Right cardiac atrium (tissue), 5 donors: ENCODE measurements around the gene PFKM. TPM values are rescaled to one million over a fixed set of nuclear protein-coding genes. Genes with fewer than 3 reads are reported as not detected.
"Not testable (repeated sequence)": the region's sequence is repeated elsewhere in the genome, so short reads cannot be mapped to it uniquely, and the experiment has no call there.

Experiments
- ATAC-seq, 2 donors: fragments of 200-7000 bp; cut with Tn5 transposase; one replicate each; pipeline versions ENCODE4 v1.8.0 to v1.9.1; 2020; ENCODE audit warnings: moderate library complexity in 2 of 2, mild to moderate bottlenecking in 1 of 2
- DNase-seq, 3 donors: peaks; one replicate each; pipeline ENCODE4 v3.0.0-alpha.2; 2020
- H3K27ac ChIP-seq: one replicate; pipeline ENCODE4 v1.5.1; 2013; ENCODE audit warnings: mild to moderate bottlenecking, low read length, control low read depth, moderate library complexity
- H3K27me3 ChIP-seq: one replicate; pipeline ENCODE4 v1.6.1; 2013; ENCODE audit not compliant: control insufficient read depth, insufficient read depth
- H3K4me1 ChIP-seq: one replicate; pipeline ENCODE4 v1.6.1; 2013; ENCODE audit warnings: low read length; ENCODE audit not compliant: control insufficient read depth, insufficient read depth
- H3K4me3 ChIP-seq: one replicate; pipeline ENCODE4 v1.5.1; 2013; ENCODE audit warnings: low read length, control low read depth
- H3K9me3 ChIP-seq: one replicate; pipeline ENCODE4 v1.6.1; 2013; ENCODE audit warnings: low read length; ENCODE audit not compliant: control insufficient read depth
- WGBS: extraction: QIAGEN DNeasy Blood & Tissue Kit; methylation state at CpG from one replicate; pipeline ENCODE4 v1.1.7; 2013; 5-methylcytosine and 5-hydroxymethylcytosine counted together
- intact Hi-C, 4 donors: fragments of 100-400 bp; cut with DNase I; formaldehyde crosslinking; loops; one replicate each; pipeline versions ENCODE4 v1.11.0 to v1.14.0; 2022 to 2023
- polyA plus RNA-seq: library from polyadenylated mRNA; stranded (reverse); fragments of 200-250 nt; gene quantifications from one replicate; pipeline ENCODE4 v1.2.3, GENCODE V29; 2013
- total RNA-seq, 4 donors: library from RNA; stranded (reverse); fragmentation: NEBNext Ultra II Directional; extraction: Animal tissue kit (Norgen Biotek cat#: 25700); gene quantifications; one replicate each; pipeline ENCODE4 v1.2.1, GENCODE V29; 2021
- donor health status: healthy with polysubstance abuse.
- donor health status: DM: no; HTN: yes; CAD: no.
- donor health status: DM: no; HTN: no; CAD: no.
- donor health status: DM: no; HTN: yes; CAD: no; lungs with severe emphysema.
- donor health status: DM: yes; HTN: yes; CAD: no.

PFKM gene
- total and polyA plus RNA-seq, 5 donors = 204 to 429 (median 342) TPM

DNA sequence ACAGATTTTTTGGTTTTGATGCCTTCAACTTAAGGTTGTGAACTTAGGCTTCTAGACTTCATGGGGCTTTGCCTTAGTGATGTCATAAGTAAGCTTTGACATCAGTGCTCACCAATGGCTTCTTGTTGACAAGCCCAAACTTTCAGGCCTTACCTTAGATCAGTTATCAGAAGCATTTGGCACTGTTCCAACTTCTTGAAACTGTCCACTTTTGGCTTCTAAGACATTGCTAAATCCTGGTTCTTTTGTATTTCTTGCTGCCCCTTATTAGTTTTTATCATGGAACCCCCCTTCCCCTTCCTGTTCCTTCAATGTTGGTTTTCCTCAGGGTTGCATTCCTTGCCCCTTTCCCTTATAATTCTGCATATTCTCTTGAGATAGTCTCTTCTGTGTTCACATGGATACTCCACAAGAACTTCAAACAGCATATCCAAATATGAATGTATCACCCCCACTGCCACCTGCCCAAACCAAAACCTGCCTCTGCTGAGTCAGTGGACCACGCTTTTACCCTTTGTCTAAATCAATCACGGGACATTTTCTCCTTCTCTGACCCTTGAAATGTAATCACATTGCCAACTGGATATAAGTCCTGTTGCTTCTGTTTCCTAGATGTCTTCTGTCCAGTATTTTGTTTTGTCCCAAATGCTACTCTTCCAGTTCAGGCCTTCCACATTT, 7.9 kb downstream of the PFKM start:
- intact Hi-C loops = no loop called here
- H3K27ac ChIP-seq = no peak overlapping the region

DNA sequence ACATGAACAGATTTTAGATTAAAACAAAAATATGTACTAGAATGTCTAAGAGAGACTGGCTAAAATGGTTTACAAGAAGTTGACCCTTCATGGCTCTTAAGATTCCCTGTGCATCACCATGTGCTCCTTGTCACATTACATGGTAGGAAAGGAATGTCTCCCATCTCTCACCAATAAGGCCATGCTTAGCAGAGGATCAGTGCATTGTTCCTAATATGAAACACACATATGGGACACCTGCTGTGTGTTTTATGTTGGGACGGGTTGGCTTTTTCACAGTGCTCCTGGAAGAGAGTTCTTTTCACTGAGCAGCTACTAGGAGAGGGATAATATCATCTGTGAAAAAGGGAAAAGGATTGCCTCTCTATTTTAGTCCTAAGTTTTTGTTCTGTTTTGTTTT, 9.6 kb downstream of the PFKM start:
- WGBS = 100% methylated on average over 1 of the region's 1 CpG
- Histone ChIP-seq H3K27ac (no peak overlapping the region), H3K27me3 (no peaks in the 10 kb centered on the region), H3K4me1 (peaks cover 6% of the 10 kb centered on the region), H3K4me3 (no peak overlapping the region), H3K9me3 (no peaks in the 10 kb centered on the region)
- DNase-seq (no peak), ATAC-seq (no peak)
- intact Hi-C loops = no loop called here

More for the DNA sequence above, 7.9 kb downstream of the PFKM start:
- WGBS = 83% methylated on average over 2 of the region's 2 CpGs
- Histone ChIP-seq H3K9me3 (no peaks in the 10 kb centered on the region), H3K4me1 (peaks cover 6% of the 10 kb centered on the region), H3K27me3 (no peaks in the 10 kb centered on the region), H3K4me3 (no peak overlapping the region)
- DNase-seq (no peak), ATAC-seq (no peak)

DNA sequence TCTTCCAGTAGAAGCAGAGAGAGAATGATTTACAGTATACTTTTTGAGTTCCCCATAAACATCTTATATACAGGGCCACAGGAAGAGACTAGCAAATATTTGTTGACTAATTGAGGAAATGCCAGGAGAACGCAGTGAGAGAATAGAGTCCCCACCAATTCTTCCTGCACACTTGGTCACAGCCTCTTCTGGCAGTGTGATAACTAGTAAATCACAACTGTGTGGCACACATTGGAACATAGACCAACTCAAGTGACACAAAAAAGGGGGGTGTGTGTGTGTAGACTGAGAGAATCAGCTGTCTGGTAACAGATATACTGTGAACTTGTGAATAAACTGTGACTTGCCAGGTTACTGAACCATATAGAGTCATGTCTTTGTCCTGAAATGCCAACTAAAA, 10.2 kb downstream of the PFKM start:
- 46% methylated on average over 1 of the region's 1 CpG for WGBS
- no peak for DNase-seq
- H3K4me3 ChIP-seq = no peak overlapping the region
- H3K9me3 ChIP-seq = no peaks in the 10 kb centered on the region
- no peak for ATAC-seq
- intact Hi-C loops = no loop called here
- H3K27me3 ChIP-seq = no peaks in the 10 kb centered on the region
- peaks cover 6% of the 10 kb centered on the region for H3K4me1 ChIP-seq
- no peak overlapping the region for H3K27ac ChIP-seq

DNA sequence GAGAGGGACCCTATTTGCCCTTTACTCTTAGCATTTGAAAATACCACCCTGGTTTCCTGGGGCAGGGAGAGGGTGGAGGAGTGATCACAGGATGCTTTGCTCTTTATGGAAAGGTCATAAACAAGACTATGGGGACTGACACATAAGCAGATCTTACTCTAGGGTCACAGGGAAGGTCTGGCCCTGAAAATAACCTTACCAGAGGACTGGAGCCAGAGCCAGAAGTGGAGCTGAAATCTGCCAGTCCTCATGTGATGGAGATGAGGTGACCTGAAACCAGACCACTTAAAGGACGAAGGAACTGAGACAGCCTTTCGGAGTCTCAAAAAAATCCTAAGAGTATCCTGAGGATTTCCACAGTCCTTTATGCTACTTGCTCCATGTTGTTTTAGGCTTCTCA, 12.4 kb downstream of the PFKM start:
- H3K27ac ChIP-seq = no peak overlapping the region
- DNase-seq (no peak), ATAC-seq (no peak)
- intact Hi-C loops = no loop called here
- no peak overlapping the region for H3K4me3 ChIP-seq
- 75% methylated on average over 2 of the region's 2 CpGs for WGBS
- H3K27me3 ChIP-seq = no peaks in the 10 kb centered on the region
- H3K9me3 ChIP-seq = no peaks in the 10 kb centered on the region
- H3K4me1 ChIP-seq = peaks cover 3% of the 10 kb centered on the region

- intact Hi-C loops = no loop called here
- no peak overlapping the region for H3K4me3 ChIP-seq
- H3K27me3 ChIP-seq = no peaks in the 10 kb centered on the region
- no peaks in the 10 kb centered on the region for H3K9me3 ChIP-seq
- no peak overlapping the region for H3K27ac ChIP-seq
- no peak for ATAC-seq
- peaks cover 3% of the 10 kb centered on the region for H3K4me1 ChIP-seq
- 96% methylated on average over 14 of the region's 14 CpGs for WGBS
- DNase-seq = no peak
Observed at GRCh38 chr12:48132826-48133225, 13.7 kb downstream of the PFKM start.

DNA sequence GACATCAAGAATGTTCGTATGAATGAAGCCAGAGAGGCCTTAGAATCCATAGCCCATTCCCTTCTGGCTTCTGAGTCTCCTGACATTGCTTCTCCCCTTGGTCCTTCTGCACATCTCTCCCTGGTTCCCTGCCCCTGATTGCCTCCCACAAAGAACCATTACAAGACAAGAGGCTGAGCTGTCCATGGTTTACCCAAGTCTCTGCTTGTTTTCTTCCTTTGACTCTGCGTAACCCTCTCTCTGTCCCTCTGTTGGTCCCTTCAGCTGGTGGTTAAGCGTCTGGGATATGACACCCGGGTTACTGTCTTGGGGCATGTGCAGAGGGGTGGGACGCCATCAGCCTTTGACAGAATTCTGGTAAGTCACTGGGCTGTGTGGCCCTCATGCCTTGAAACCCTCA, 15.9 kb downstream of the PFKM start:
- no peak for DNase-seq
- Histone ChIP-seq H3K4me1 (peaks cover 3% of the 10 kb centered on the region), H3K27me3 (no peaks in the 10 kb centered on the region), H3K9me3 (no peaks in the 10 kb centered on the region), H3K27ac (no peak overlapping the region), H3K4me3 (no peak overlapping the region)
- ATAC-seq = no peak
- 94% methylated on average over 5 of the region's 5 CpGs for WGBS
- intact Hi-C loops = no loop called here

DNA sequence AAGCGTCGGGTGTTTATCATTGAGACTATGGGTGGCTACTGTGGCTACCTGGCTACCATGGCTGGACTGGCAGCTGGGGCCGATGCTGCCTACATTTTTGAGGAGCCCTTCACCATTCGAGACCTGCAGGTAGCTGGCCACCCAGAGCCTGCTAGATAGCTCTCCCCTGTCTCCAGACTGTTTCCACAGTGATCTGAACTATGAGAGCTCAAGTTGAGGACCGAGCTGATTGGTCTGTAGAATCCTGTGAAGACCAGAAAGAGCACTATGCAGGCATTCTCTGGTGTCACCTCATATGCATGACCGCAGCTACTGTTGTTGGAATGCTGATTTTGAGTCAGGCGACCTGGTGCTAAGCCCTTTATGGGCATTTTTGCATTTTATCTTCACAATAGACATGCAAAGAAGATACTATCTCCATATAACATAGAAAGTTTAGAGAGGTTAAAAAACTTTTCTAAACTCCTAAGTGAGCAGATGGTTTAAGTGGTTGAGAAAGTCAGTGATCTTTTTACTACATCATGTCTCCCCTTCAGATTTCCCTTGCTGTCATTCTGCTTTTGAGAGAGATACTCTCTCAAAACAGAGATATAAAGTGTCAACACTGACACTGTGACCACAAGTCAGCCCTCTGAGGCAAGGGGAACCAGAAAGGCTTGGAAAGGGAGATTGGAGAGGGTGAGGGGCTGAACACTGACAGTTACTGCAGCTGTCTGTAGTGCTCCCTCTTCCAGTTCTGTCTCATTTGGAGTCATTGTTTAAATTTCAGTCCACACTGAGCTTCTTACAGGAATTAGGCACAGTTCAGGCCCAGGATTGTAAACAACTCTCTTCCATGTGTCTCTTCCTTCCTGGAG, 23.9 kb downstream of the PFKM start:
- Histone ChIP-seq H3K4me1 (no peaks in the 10 kb centered on the region), H3K27ac (no peak overlapping the region), H3K27me3 (no peaks in the 10 kb centered on the region), H3K9me3 (no peaks in the 10 kb centered on the region), H3K4me3 (no peak overlapping the region)
- ATAC-seq = no peak
- DNase-seq = no peak
- intact Hi-C loops = no loop called here
- 78% methylated on average over 7 of the region's 7 CpGs for whole genome bisulfite sequencing

- Histone ChIP-seq H3K9me3 (no peaks in the 10 kb centered on the region), H3K27ac (no peak overlapping the region), H3K4me1 (no peaks in the 10 kb centered on the region), H3K4me3 (no peak overlapping the region), H3K27me3 (no peaks in the 10 kb centered on the region)
- no peak for DNase-seq
- intact Hi-C loops = no loop called here
- WGBS = 88% methylated on average over 2 of the region's 2 CpGs
- no peak for ATAC-seq
Observed at GRCh38 chr12:48143898-48144297, 24.7 kb downstream of the PFKM start.

- Histone ChIP-seq H3K27me3 (no peaks in the 10 kb centered on the region), H3K4me3 (no peak overlapping the region), H3K27ac (peak overlapping the region; percentile 64), H3K9me3 (no peaks in the 10 kb centered on the region), H3K4me1 (peaks cover 2% of the 10 kb centered on the region)
- ATAC-seq = peak; percentile 81 to 89
- 17% methylated on average over 1 of the region's 1 CpG for WGBS
- intact Hi-C loops = no loop called here
- no peak for DNase-seq
Observed at GRCh38 chr12:48145981-48146380, 26.8 kb downstream of the PFKM start.

DNA sequence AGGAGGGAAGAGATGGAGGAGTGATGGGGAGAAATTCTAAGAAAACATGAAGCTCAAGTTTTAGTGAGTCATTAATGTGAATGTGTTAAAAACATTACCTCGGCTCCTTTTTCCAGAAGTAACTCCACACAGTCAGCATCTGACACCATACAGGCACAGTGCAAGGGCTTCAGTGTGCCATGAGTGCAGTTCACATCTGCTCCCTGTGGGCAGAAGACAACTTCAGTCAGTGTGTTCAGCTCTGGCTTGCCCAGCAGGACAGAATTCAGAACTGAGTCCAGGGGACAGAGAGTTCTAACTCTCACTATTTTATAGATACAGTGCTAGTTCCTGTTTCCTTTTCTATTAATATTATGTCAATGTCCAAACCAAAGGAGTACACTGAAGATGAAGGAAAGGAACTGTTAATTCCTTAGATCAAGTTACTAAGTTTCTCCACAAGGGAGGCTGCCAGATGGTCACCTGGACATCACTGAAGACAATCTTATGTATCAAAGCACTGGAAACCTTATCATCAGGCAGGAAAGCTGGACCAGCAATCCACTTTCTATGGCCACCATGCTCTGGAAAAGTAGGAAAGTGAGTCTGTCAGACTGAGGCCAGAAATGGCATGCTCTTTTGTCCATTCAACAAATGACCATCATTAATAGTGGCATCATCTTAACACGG, 32.1 kb downstream of the PFKM start:
- intact Hi-C loops = loop anchor here in 1 of 4 donors (10.0 kb wide), 1 partner anchor 46 kb away; the partner anchor contains the start of gene SENP1
- H3K9me3 ChIP-seq = no peaks in the 10 kb centered on the region
- peak overlapping the region; percentile 35 for H3K27ac ChIP-seq
- peaks cover 2% of the 10 kb centered on the region for H3K4me1 ChIP-seq
- H3K4me3 ChIP-seq = no peak overlapping the region
- DNase-seq (no peak), ATAC-seq (peak in 1 of 2 donors; percentile 37)
- WGBS = 90% methylated on average over 2 of the region's 2 CpGs
- no peaks in the 10 kb centered on the region for H3K27me3 ChIP-seq

- not testable (repeated sequence) for H3K27ac ChIP-seq, H3K4me3 ChIP-seq, H3K9me3 ChIP-seq, DNase-seq, H3K27me3 ChIP-seq, ATAC-seq, H3K4me1 ChIP-seq
- intact Hi-C loops = loop anchor here in 1 of 4 donors (10.0 kb wide), 1 partner anchor 51 kb away; the partner anchor contains the start of gene SENP1
- 99% methylated on average over 5 of the region's 5 CpGs for WGBS
Observed at GRCh38 chr12:48155786-48156185, 36.6 kb downstream of the PFKM start.
